Muscle of leg (tissue), 11 donors: ENCODE results near the gene TRIM6. TPM values are rescaled to one million over a fixed set of nuclear protein-coding genes. Genes with fewer than 3 reads are reported as not detected.

Experiments
- DNase-seq: peaks from one replicate; pipeline ENCODE4 v3.0.0; 2013
- H3K27ac ChIP-seq: one replicate; pipeline ENCODE4 v1.5.1; 2013; ENCODE audit warnings: mild to moderate bottlenecking, low read length, control low read depth
- H3K27me3 ChIP-seq: one replicate; pipeline ENCODE4 v1.6.1; 2013; ENCODE audit warnings: low read length; ENCODE audit not compliant: control insufficient read depth, insufficient read depth
- H3K36me3 ChIP-seq: one replicate; pipeline ENCODE4 v1.6.1; 2013; ENCODE audit warnings: low read length; ENCODE audit not compliant: control insufficient read depth, insufficient read depth
- H3K4me1 ChIP-seq: one replicate; pipeline ENCODE4 v1.6.1; 2013; ENCODE audit warnings: low read length; ENCODE audit not compliant: control insufficient read depth, insufficient read depth
- H3K4me3 ChIP-seq: one replicate; pipeline ENCODE4 v1.5.1; 2013; ENCODE audit warnings: low read length, control low read depth
- H3K9me3 ChIP-seq: replicated peaks from 2 replicates; pipeline ENCODE4 v1.6.1; 2013; ENCODE audit warnings: low read depth, low read length; ENCODE audit not compliant: control insufficient read depth
- WGBS: methylation state at CpG from one replicate; pipeline ENCODE4 v1.1.5; 2013; ENCODE audit warnings: missing lambda C conversion rate; ENCODE audit not compliant: insufficient coverage; 5-methylcytosine and 5-hydroxymethylcytosine counted together
- polyA plus RNA-seq, 8 donors: library from polyadenylated mRNA; unstranded; fragments of 120-200 nt; gene quantifications; one replicate each; pipeline versions ENCODE4 v1.2.1 to v1.2.3, GENCODE V29; 2013; ENCODE audit warnings: inconsistent platforms in 1 of 8, low replicate concordance in 1 of 8; ENCODE audit not compliant: insufficient read length in 8 of 8, insufficient read depth in 1 of 8
- total RNA-seq: library from RNA; stranded (reverse); fragments of 120-200 nt; gene quantifications from one replicate; pipeline ENCODE4 v1.2.4, GENCODE V29; 2013

The TRIM6 gene
- total and polyA plus RNA-seq, 9 donors, result 1.1 to 3.4 (median 1.4) TPM

DNA sequence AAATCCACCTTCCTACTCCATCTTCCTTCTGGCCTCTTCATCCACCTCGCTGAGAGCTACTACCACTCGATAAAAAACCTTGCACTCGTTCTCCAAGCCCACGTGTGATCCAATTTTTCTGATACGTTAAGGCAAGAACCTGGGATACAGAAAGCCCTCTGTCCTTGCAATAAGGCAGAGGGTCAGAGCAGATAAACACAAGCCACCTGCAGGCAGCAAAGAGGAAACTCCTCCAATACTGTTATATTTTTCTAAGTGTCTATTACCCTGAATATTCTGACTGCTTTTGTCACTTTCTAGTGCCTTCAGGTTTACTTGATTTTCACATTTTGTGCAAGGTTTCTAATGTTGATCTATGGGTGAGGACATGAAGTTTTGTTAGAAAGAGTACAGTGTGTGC lies 61.9 kb downstream of the TRIM6 start:
- DNase-seq, result no peak

More for the DNA sequence above, 61.9 kb downstream of the TRIM6 start:
- Histone ChIP-seq H3K27ac (no peak overlapping the region), H3K27me3 (no peaks in the 10 kb centered on the region), H3K4me3 (no peak overlapping the region), H3K36me3 (peaks cover 6% of the 10 kb centered on the region), H3K4me1 (no peaks in the 10 kb centered on the region), H3K9me3 (peaks cover 3% of the 10 kb centered on the region)
- WGBS, result 83% methylated on average over 1 of the region's 5 CpGs

Other genes starting within 250 kb of the TRIM6 start
- not detected for gene OR51B6, start 245.1 kb upstream of the TRIM6 start, total RNA-seq
- gene OR51B6, start 245.1 kb upstream of the TRIM6 start, polyA plus RNA-seq, result not detected
- not detected for gene OR51M1, start 212.8 kb upstream of the TRIM6 start, total RNA-seq
- gene OR51M1, start 212.8 kb upstream of the TRIM6 start, polyA plus RNA-seq, result not detected
- gene OR51Q1, start 174.5 kb upstream of the TRIM6 start, total RNA-seq, result not detected
- not detected for gene OR51Q1, start 174.5 kb upstream of the TRIM6 start, polyA plus RNA-seq
- not detected for gene OR51I1, start 155.1 kb upstream of the TRIM6 start, total RNA-seq
- gene OR51I1, start 155.1 kb upstream of the TRIM6 start, polyA plus RNA-seq, result not detected
- not detected for gene OR51I2, start 147.3 kb upstream of the TRIM6 start, total RNA-seq
- not detected for gene OR51I2, start 147.3 kb upstream of the TRIM6 start, polyA plus RNA-seq
- not detected for gene OR52D1, start 108.0 kb upstream of the TRIM6 start, total RNA-seq
- gene OR52D1, start 108.0 kb upstream of the TRIM6 start, polyA plus RNA-seq, result not detected
- gene UBQLN3, start 86.7 kb upstream of the TRIM6 start, total RNA-seq, result 0.13 TPM
- not detected for gene UBQLN3, start 86.7 kb upstream of the TRIM6 start, polyA plus RNA-seq
- 0.18 TPM for gene UBQLNL, start 79.9 kb upstream of the TRIM6 start, total RNA-seq
- gene UBQLNL, start 79.9 kb upstream of the TRIM6 start, polyA plus RNA-seq, result under 1 TPM; 0.11 to 0.38 (median 0.23) TPM
- 0.22 TPM for gene OR52H1, start 48.1 kb upstream of the TRIM6 start, total RNA-seq
- not detected for gene OR52H1, start 48.1 kb upstream of the TRIM6 start, polyA plus RNA-seq
- gene OR52B6, start 15.8 kb upstream of the TRIM6 start, total RNA-seq, result not detected
- not detected for gene OR52B6, start 15.8 kb upstream of the TRIM6 start, polyA plus RNA-seq
- 6.4 TPM for gene TRIM34, start 28.4 kb downstream of the TRIM6 start, total RNA-seq
- gene TRIM34, start 28.4 kb downstream of the TRIM6 start, polyA plus RNA-seq, result 1 to 10 TPM; 2.9 to 6.0 (median 4.6) TPM
- 14.0 TPM for gene TRIM5, start 88.4 kb downstream of the TRIM6 start, total RNA-seq
- gene TRIM5, start 88.4 kb downstream of the TRIM6 start, polyA plus RNA-seq, result 10 to 100 TPM; 11.4 to 18.6 (median 13.6) TPM
- gene TRIM22, start 93.2 kb downstream of the TRIM6 start, total RNA-seq, result 8.2 TPM
- gene TRIM22, start 93.2 kb downstream of the TRIM6 start, polyA plus RNA-seq, result 10 to 100 TPM in 4 of 8 donors, 1 to 10 TPM in 4; 6.7 to 12.1 (median 9.7) TPM
- not detected for gene OR56B1, start 139.8 kb downstream of the TRIM6 start, total RNA-seq
- under 1 TPM in 1 of 8 donors, not detected in 7; 0.08 TPM for gene OR56B1, start 139.8 kb downstream of the TRIM6 start, polyA plus RNA-seq
- gene OR52N4, start 157.6 kb downstream of the TRIM6 start, total RNA-seq, result not detected
- gene OR52N4, start 157.6 kb downstream of the TRIM6 start, polyA plus RNA-seq, result under 1 TPM in 4 of 8 donors, not detected in 4; 0.12 to 0.24 (median 0.18) TPM
- not detected for gene OR52N5, start 186.7 kb downstream of the TRIM6 start, total RNA-seq
- gene OR52N5, start 186.7 kb downstream of the TRIM6 start, polyA plus RNA-seq, result not detected
- not detected for gene OR52N1, start 194.6 kb downstream of the TRIM6 start, total RNA-seq
- not detected for gene OR52N1, start 194.6 kb downstream of the TRIM6 start, polyA plus RNA-seq
- gene OR52N2, start 212.3 kb downstream of the TRIM6 start, total RNA-seq, result not detected
- gene OR52N2, start 212.3 kb downstream of the TRIM6 start, polyA plus RNA-seq, result not detected
- gene OR52E6, start 245.3 kb downstream of the TRIM6 start, total RNA-seq, result not detected
- gene OR52E6, start 245.3 kb downstream of the TRIM6 start, polyA plus RNA-seq, result not detected